Measurements from ENCODE around the gene FPGS. TPM values are rescaled to one million over a fixed set of nuclear protein-coding genes. Genes with fewer than 3 reads are reported as not detected.

FPGS gene
- total and polyA plus RNA-seq, 2 of the 4 experiments (the other 2 are of a cell fraction) = 43.9 to 75.7 TPM

GRCh38 chr9:127863191-127863621 lies 60.5 kb downstream of the FPGS start:
- in situ Hi-C loops (cut with MboI; ENCODE audit: low sequenced_read_pairs) = no loop called here
- 86% methylated on average over 9 of the region's 13 CpGs; no CpG with 5 or more reads in 1 of the 2 experiments for WGBS, 2 experiments (ENCODE audit: extremely low coverage in 2 of 2, insufficient read length in 1 of 2)
- DNase-seq = no peak

More at GRCh38 chr9:127863191-127863621, 60.5 kb downstream of the FPGS start:
- Histone ChIP-seq H2BK5ac (ENCODE audit: low read depth, low read length, poor library complexity, severe bottlenecking) (no peak overlapping the region), H2BK120ac (ENCODE audit: low read depth, low read length) (no peak overlapping the region), H3K18ac (ENCODE audit: low read depth, low read length) (no peak overlapping the region), H3K9me3 (ENCODE audit: control insufficient read depth, insufficient read depth, low read length) (no peaks in the 10 kb centered on the region), H2AFZ (replicated peaks; ENCODE audit: low read length, poor library complexity) (no peak overlapping the region), H3K56ac (ENCODE audit: extremely low read depth, insufficient read depth, low read length) (no peak overlapping the region), H3K4ac (ENCODE audit: low read depth, low read length) (no peak overlapping the region), H2AK5ac (ENCODE audit: low read depth, low read length) (no peak overlapping the region), H3K23ac (ENCODE audit: low read depth, low read length) (no peak overlapping the region), H3K27me3 (ENCODE audit: control insufficient read depth, insufficient read depth, low read length) (no peaks in the 10 kb centered on the region), H4K91ac (ENCODE audit: insufficient read depth, low read depth, low read length) (no peak overlapping the region), H3K27ac (ENCODE audit: insufficient read depth, low read length) (no peak overlapping the region), H3K9me1 (ENCODE audit: insufficient read depth, low read length) (peaks cover 5% of the 10 kb centered on the region; the same call in 1 of the 2 replicates), H3K36me3 (ENCODE audit: control insufficient read depth, insufficient read depth, low read length) (peaks cover 8% of the 10 kb centered on the region), H2BK15ac (ENCODE audit: low read depth, low read length) (no peak overlapping the region), H4K5ac (ENCODE audit: low read depth, low read length) (no peak overlapping the region), H3K9ac (ENCODE audit: low read depth, low read length) (no peak overlapping the region), H3K4me1 (ENCODE audit: control insufficient read depth, insufficient read depth, low read length) (no peaks in the 10 kb centered on the region), H4K8ac (ENCODE audit: low read depth in 2 of 2, low read length in 2 of 2) (no peak overlapping the region), H3K4me2 (ENCODE audit: low read depth, low read length) (no peak overlapping the region), H3K4me3 (ENCODE audit: insufficient read depth, low read depth, low read length) (no peak overlapping the region), H4K20me1 (ENCODE audit: insufficient read depth, low read length) (no peaks in the 10 kb centered on the region), H3K79me1 (ENCODE audit: low read depth in 1 of 2, low read length in 2 of 2) (no peaks in the 10 kb centered on the region), H3K14ac (replicated peaks; ENCODE audit: low read depth, low read length) (no peak overlapping the region), H2BK20ac (ENCODE audit: low read depth, low read length) (no peak overlapping the region), H2AK9ac (replicated peaks; ENCODE audit: low read depth, low read length, poor library complexity) (no peak overlapping the region)
- CTCF ChIA-PET = no interaction called here
- POLR2A ChIA-PET (ENCODE audit: unreplicated experiment) = no interaction called here
- ATAC-seq (ENCODE audit: low read depth) = no peak
- no TSS peak for BruUV-seq (replicated peaks)
- TF ChIP-seq RCOR1 (IDR thresholded peaks at IDR 0.05; ENCODE audit: insufficient replicate concordance, low read length) (no peak), RFX5 (IDR thresholded peaks at IDR 0.05; ENCODE audit: low read depth, low read length) (no peak), SMC3 (IDR thresholded peaks at IDR 0.05; ENCODE audit: low read depth, low read length) (no peak), CHD1 (IDR thresholded peaks at IDR 0.05; ENCODE audit: low read depth, low read length) (no peak)
- intact Hi-C loops (cut with micrococcal nuclease) (no loop called here), dilution Hi-C loops (cut with HindIII; ENCODE audit: low sequenced_read_pairs, unreplicated experiment) (no loop called here)

Small RNAs within 50 kb of the gene (microRNA-seq; reads per million reads assigned to microRNA genes)
- not detected for gene MIR2861 (ENCODE audit: unreplicated experiment)
- gene MIR3960 (ENCODE audit: unreplicated experiment) = not detected
- gene RF00019 (ENCODE audit: insufficient read depth, insufficient read length) = not detected
- gene RNA5SP296 (ENCODE audit: insufficient read depth, insufficient read length) = not detected

Small RNAs within 50 kb of the gene (small RNA-seq; reads per million reads assigned to genes)
- gene RF00019 (0 reads per million in 5 experiments), gene RNA5SP296 (0 reads per million in 5 experiments)

Other genes with a start within 250 kb of the FPGS start
- gene STXBP1, start 190.6 kb upstream of the FPGS start, total RNA-seq (2012; rRNA removed) = 15.8 and 18.9 TPM in 2 replicates
- 21.7 and 22.6 TPM in 2 replicates for gene STXBP1, start 190.6 kb upstream of the FPGS start, polyA plus RNA-seq (2012; rRNA removed)
- gene CFAP157, start 95.9 kb upstream of the FPGS start, total RNA-seq (2012; rRNA removed) = not detected in 2 replicates
- 0.04 TPM in 1 of 2 replicates, not detected in the other for gene CFAP157, start 95.9 kb upstream of the FPGS start, polyA plus RNA-seq (2012; rRNA removed)
- 5.4 and 8.3 TPM in 2 replicates for gene PTRH1, start 87.2 kb upstream of the FPGS start, total RNA-seq (2012; rRNA removed)
- gene PTRH1, start 87.2 kb upstream of the FPGS start, polyA plus RNA-seq (2012; rRNA removed) = 14.8 and 16.3 TPM in 2 replicates
- not detected in 2 replicates for gene TTC16, start 86.8 kb upstream of the FPGS start, total RNA-seq (2012; rRNA removed)
- gene TTC16, start 86.8 kb upstream of the FPGS start, polyA plus RNA-seq (2012; rRNA removed) = 0.02 and 0.03 TPM in 2 replicates
- gene TOR2A, start 67.6 kb upstream of the FPGS start, total RNA-seq (2012; rRNA removed) = 0.90 and 1.1 TPM in 2 replicates
- 12.5 and 12.9 TPM in 2 replicates for gene TOR2A, start 67.6 kb upstream of the FPGS start, polyA plus RNA-seq (2012; rRNA removed)
- under 0.01 and 0.28 TPM in 2 replicates for gene SH2D3C, start 24.2 kb upstream of the FPGS start, total RNA-seq (2012; rRNA removed)
- 0.22 and 0.24 TPM in 2 replicates for gene SH2D3C, start 24.2 kb upstream of the FPGS start, polyA plus RNA-seq (2012; rRNA removed)
- gene CDK9, start 16.8 kb upstream of the FPGS start, total RNA-seq (2012; rRNA removed) = 28.9 and 30.3 TPM in 2 replicates
- 49.9 and 52.1 TPM in 2 replicates for gene CDK9, start 16.8 kb upstream of the FPGS start, polyA plus RNA-seq (2012; rRNA removed)
- gene ENG, start 51.8 kb downstream of the FPGS start, total RNA-seq (2012; rRNA removed) = 3.6 and 4.2 TPM in 2 replicates
- 73.9 and 83.3 TPM in 2 replicates for gene ENG, start 51.8 kb downstream of the FPGS start, polyA plus RNA-seq (2012; rRNA removed)
- 44.8 and 51.4 TPM in 2 replicates for gene AK1, start 74.8 kb downstream of the FPGS start, total RNA-seq (2012; rRNA removed)
- gene AK1, start 74.8 kb downstream of the FPGS start, polyA plus RNA-seq (2012; rRNA removed) = 119 and 126 TPM in 2 replicates
- 35.3 and 35.7 TPM in 2 replicates for gene ST6GALNAC6, start 96.7 kb downstream of the FPGS start, total RNA-seq (2012; rRNA removed)
- gene ST6GALNAC6, start 96.7 kb downstream of the FPGS start, polyA plus RNA-seq (2012; rRNA removed) = 47.6 and 48.6 TPM in 2 replicates
- gene ST6GALNAC4, start 114.2 kb downstream of the FPGS start, total RNA-seq (2012; rRNA removed) = 11.9 and 12.5 TPM in 2 replicates
- 32.9 and 42.2 TPM in 2 replicates for gene ST6GALNAC4, start 114.2 kb downstream of the FPGS start, polyA plus RNA-seq (2012; rRNA removed)
- 0.28 and 0.36 TPM in 2 replicates for gene PIP5KL1, start 127.9 kb downstream of the FPGS start, total RNA-seq (2012; rRNA removed)
- gene PIP5KL1, start 127.9 kb downstream of the FPGS start, polyA plus RNA-seq (2012; rRNA removed) = 2.7 and 3.6 TPM in 2 replicates
- gene DPM2, start 135.0 kb downstream of the FPGS start, total RNA-seq (2012; rRNA removed) = 10.8 TPM in 2 replicates
- 60.6 and 60.9 TPM in 2 replicates for gene DPM2, start 135.0 kb downstream of the FPGS start, polyA plus RNA-seq (2012; rRNA removed)
- gene EEIG1, start 178.1 kb downstream of the FPGS start, total RNA-seq (2012; rRNA removed) = 1.1 TPM in 2 replicates
- gene EEIG1, start 178.1 kb downstream of the FPGS start, polyA plus RNA-seq (2012; rRNA removed) = 17.5 and 23.2 TPM in 2 replicates